NCI-H1105 (cell line): ENCODE results near the gene TMEM139.
"Not testable (repeated sequence)": the region's sequence is repeated elsewhere in the genome, so short reads cannot be mapped to it uniquely, and the experiment has no call there.

ENCODE experiments used
- DNase-seq: peaks from one replicate; lab custom pipeline; 2025; lab: John Stamatoyannopoulos, UW

Gene TMEM139

GRCh38 chr7:143289421-143289820 is 4.7 kb downstream of the TMEM139 start:
- DNase-seq, result no peak

GRCh38 chr7:143289888-143290287 is 5.1 kb downstream of the TMEM139 start:
- DNase-seq, result not testable (repeated sequence)

GRCh38 chr7:143290293-143290692 is 5.5 kb downstream of the TMEM139 start:
- no peak for DNase-seq

- no peak for DNase-seq
Measured at GRCh38 chr7:143292876-143293275, 8.1 kb downstream of the TMEM139 start.

- DNase-seq, result no peak
Measured at GRCh38 chr7:143295870-143296269, 11.1 kb downstream of the TMEM139 start.

DNA sequence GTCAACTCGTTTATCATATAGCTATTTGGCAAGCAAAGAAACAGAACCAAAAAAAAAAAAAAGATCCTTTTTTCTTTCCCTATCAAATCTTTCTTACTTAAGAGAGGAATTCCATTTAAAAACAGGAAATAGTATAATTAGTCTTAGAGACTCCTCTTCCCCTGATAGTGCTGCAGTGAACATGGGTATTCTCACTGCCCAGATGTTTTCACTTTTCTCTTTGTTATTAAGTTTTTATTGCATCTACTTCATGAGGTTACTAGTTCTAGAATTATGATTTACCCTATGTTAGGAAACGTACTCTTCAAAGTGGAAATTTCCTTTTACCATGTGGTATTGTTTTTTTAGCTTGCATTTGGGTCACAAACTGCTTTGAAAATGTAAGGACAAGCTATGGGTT is 11.9 kb downstream of the TMEM139 start:
- no peak for DNase-seq

DNA sequence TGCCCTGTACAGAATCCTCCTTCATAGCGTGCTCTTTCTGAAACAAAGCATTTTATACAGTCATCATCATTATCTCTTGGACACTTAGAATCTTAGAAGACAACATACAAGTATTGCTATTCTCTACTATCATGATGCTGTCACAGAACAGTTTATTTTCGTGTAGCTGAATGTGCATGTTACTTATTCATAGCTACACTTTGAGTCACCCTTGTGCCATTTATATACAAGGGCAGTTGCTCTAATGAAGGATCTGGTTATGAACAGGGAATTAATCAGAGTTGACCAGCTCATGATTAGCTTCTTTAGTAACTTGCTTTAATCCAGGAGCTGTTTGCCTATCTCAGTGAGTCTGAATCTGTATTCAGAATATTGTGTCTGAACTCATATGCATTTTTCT is 14.6 kb downstream of the TMEM139 start:
- no peak for DNase-seq

DNA sequence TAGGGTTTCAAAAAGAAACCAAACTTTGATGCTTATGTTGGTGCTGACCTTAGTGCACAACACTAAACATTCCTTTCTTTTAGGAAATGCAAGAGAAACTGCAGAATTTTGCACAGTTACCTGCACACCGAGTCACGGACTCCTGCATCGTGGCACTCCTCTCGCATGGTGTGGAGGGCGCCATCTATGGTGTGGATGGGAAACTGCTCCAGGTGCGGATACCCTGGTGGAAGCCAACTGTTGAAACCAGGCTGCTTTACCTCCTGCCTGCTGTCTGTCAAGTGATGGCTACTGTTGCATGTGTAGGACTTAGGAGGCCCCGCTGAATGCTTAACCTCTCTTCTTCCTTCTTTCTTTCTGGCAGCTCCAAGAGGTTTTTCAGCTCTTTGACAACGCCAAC is 15.1 kb downstream of the TMEM139 start:
- no peak for DNase-seq

DNA sequence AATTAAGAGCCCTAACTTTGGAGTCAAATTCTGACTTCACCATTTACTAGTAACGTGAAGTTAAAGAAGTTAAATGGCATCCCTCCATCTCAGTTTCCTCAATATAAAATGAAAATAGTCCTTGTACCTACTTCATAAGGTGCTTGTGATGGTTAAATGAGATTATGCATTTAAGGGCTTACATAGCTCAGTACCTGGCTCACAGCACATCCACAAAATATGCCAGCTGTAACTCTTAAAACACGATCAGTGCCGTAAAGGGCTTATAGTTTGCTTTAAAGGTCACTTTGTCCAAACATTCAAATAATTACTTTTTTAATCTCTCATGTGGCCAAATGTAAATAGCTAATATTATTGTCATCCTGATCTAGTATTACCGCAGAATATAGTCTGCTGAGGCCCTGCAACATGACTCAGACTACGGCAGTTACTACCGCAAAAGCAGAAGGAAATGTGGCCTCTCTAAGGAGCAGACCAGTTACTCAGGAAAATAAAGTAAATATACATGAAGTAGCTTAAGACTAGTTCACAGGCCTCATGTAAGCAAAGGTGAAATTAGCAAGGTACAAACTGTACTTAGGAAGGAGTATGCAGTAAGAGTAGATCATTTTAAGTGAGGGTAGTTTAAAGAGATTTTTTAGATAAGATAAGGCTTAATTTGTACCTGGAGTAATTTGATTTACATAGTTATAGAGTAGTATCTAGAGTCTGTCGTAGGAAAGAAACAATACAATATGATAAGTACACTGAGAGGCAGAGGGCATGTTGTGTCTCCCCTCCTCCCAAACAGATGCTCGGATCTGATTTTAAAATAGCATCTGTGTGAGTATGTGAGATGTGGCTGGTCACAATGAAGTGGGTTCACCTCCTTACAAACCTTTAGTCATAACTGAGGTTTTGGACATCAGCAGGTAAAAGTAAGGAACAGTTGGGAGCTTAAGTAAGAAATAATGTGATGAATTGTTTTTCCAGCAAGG is 16.5 kb downstream of the TMEM139 start:
- DNase-seq, result no peak

GRCh38 chr7:143303733-143304132 is 19.0 kb downstream of the TMEM139 start:
- DNase-seq, result no peak

DNA sequence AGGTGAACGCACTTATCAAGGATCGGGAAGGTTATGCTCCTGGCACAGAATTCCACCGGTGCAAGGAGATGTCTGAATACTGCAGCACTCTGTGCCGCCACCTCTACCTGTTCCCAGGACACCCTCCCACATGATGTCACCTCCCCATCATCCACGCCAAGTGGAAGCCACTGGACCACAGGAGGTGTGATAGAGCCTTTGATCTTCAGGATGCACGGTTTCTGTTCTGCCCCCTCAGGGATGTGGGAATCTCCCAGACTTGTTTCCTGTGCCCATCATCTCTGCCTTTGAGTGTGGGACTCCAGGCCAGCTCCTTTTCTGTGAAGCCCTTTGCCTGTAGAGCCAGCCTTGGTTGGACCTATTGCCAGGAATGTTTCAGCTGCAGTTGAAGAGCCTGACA is 20.2 kb downstream of the TMEM139 start:
- DNase-seq, result no peak

GRCh38 chr7:143305423-143306070 is 20.8 kb downstream of the TMEM139 start:
- DNase-seq, result no peak

DNA sequence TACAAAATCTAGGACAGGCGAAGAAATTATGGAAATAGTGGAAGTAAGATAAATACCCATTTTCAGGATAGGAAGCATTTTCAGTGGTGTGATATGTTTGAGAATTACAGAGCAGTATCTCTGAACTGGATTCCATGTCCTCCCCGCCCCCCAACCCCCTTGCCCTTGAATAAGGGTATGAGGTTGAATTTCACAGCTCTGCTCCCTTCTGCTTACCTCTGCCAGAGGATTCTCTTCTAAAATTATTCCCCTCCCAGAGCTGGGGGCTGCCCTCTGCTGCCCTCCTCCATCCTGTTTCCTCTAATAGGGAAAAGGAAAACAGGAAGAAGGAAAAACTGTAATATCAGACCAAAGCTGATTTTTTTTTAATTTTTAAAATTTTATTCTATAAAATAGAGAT is 23.9 kb downstream of the TMEM139 start:
- no peak for DNase-seq

GRCh38 chr7:143314127-143314526 is 29.4 kb downstream of the TMEM139 start:
- no peak for DNase-seq

DNA sequence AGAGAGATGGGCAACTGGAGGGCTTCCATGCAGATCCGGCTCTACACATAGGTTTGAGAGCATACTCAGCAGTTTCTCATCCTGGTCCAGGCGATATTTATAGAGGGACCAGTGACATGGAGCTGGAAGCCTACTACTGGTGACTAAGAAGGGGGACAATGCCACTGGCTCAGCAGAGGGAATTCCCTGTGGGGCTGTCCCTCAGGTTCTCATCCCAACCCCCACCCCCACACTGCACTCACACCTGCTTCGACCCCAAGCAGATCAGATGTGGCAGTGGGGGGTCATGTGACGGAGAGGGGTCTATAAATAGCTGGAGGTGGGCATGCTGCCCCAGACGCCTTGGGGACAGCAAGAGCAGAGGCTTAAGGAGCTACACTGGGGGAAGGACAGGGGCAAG is 31.0 kb downstream of the TMEM139 start, which contains the start of gene CLCN1:
Gene CLCN1, plus strand, starts transcription at position 336 of the 400 bp plus-strand sequence. CDS start 102 bp downstream, outside the sequence.
- no peak for DNase-seq

- DNase-seq, result no peak
Measured at GRCh38 chr7:143316492-143316891, 31.7 kb downstream of the TMEM139 start.

DNA sequence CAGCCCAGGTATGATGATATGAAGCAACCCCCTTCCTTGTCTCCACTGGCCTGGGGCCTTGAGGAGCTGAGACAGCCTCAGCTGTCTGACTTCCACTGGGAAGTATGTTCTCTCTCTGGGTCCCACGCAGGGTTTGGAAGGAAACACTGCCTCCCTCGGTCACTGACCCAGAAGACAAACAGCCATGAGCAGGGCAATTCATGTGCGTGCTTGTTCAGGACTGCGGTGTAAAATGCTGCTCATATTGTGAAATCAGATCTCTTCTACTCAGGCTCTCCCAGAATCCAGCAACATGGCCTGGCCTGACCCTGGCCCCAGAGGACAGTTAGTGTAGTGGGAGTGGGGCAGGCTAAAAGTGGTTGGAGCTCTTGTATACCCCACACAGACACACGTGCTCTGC is 33.9 kb downstream of the TMEM139 start:
- no peak for DNase-seq

- no peak for DNase-seq
Measured at GRCh38 chr7:143320620-143321019, 35.9 kb downstream of the TMEM139 start.

DNA sequence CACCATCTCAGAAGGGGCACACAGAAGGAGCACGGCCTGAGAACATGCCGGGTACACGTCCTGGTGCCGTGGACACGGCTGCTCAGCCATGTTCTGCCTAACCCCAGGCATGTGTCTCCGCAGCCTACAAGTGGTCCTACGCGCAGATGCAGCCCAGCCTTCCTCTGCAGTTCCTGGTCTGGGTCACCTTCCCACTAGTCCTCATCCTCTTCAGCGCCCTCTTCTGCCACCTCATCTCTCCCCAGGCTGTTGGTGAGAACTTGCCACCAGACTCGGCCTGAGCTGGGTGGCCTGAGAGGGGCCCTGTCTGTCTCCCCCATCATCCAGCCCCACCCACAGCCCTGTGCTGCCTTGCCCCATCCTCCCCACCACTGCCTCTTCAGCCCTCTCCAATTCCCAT is 36.5 kb downstream of the TMEM139 start:
- DNase-seq, result no peak

DNA sequence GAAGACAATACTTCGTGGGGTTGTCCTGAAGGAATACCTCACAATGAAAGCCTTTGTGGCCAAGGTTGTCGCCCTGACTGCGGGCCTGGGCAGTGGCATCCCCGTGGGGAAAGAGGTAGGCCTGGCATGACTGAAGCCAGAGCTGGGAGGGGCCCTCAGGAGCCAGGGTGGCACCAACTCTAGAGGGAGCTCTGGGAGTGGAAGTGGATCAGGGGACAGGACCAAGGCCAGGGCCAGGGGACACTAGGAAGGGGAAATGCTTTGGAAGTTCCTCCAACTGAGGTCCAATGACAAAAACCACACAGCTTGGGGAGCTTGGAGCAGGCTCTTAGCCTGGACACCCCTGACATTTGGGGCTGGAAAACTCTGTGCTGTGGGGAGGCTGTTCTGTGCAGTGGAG is 37.0 kb downstream of the TMEM139 start:
- no peak for DNase-seq

DNA sequence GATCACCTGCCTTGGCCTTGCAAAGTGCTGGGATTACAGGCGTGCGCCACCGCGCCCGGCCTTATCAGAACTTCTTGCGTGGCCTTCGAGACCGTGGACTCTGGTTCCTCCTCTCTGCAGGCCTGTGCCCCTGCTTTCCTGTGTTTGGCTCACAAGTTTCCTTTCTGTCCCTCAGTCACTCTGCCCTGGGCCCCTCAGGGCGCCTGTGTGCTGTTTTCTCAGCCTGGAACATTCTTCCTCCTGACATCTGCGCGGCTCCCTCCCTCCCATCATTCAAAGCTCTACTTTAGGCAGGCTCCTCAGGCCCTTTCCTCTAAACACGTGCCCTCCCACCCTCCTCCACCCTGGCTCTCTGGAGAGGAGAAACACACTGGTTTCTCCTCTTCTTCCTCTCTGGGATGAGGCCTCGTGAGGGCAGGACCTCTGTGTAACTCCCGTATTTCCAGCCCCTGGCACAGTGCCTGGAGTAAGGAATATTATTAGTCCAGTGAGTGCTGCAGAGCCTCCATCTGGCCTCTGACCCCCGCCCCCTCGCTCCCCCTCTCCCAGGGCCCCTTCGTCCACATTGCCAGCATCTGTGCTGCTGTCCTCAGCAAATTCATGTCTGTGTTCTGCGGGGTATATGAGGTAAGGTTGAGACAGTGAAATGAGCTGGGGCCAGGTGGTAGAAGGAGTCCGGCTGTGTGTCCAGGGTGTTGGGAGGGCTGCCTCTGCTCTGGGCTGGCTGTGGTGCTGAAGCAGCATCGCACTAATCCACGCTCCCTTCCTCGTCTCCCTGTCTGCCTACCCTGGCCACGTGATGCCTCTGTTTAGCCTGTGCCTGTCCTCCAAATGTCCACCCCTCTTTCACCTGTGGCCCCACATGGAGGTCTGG is 38.2 kb downstream of the TMEM139 start:
- DNase-seq, result no peak

GRCh38 chr7:143323653-143324052 is 38.9 kb downstream of the TMEM139 start:
- no peak for DNase-seq
